NCI-H510A treated with DMSO at 0.1 percent for 48 hours (cell line): ENCODE results near the gene EPHB2.
"Not testable (repeated sequence)": the region's sequence is repeated elsewhere in the genome, so short reads cannot be mapped to it uniquely, and the experiment has no call there.

ENCODE experiments used
- DNase-seq: peaks from one replicate; lab custom pipeline; 2025; lab: John Stamatoyannopoulos, UW

The EPHB2 gene

DNA sequence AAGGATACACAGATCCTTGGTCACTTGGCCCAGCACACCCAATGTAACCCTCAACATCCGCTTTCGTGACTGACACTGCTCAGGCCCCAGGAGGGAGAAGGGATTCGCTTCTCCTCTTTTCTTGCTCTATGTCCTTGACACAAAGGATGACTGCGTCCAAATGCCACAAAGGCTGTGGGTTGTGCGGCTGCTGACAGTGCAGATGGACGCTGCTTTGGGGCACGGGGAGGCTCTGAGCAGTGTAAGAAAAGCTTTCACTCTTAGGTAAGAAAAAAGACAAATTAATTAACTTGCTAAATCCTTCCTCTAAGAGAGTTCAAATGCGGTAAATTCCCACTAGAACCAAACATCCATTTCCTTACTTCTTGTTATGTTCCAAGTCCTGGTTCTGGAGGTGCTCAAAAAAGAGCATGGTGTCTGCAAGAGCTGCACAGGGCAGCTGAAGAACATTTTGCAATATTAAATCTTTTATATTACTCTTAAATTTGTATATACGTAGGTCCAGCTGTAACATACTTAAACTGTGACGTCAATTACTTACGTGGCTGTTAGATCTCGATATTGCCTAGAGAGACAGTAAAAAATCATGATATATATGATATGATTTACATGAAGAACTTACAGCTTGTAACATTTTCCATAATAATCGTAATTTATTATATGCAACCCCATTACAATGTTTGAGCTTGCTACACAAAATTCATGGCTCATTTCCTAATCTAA, 19.4 kb upstream of the EPHB2 start:
- no peak for DNase-seq

DNA sequence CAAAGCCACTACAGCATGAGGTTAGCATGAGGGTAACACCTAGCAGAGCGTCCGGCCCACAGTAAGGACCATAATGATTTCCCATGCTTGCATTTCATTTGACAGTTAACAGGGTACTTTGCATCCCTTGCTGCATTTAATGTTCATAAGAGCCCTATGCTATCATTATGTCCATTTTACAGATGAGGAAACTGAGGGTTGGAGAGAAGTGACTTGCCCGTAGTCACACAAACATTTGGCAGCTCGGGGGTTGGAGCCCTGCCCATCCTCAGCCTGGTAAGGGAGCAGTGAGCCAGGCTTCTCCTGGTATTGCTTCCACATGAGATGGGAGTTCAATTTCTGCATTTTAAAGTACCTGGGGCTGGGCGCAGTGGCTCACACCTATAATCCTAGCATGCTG, 16.5 kb upstream of the EPHB2 start:
- no peak for DNase-seq

DNA sequence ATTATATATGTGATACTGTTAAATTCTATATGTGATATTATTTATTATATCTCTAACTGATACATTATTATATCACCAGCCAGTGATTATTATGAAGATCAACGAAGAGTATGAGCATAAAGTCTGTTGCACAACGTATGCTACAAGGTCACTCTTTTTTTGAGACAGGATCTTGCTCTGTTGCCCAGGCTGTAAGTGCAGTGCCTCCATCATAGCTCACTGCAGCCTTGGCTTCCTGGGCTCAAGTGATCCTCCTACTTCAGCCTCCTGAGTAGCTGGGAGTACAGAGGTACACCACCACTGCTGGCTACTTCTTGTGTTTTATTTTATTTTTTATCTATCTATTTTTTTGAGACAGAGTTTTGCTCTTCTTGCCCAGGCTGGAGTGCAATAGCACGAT, 14.0 kb upstream of the EPHB2 start:
- DNase-seq = no peak

DNA sequence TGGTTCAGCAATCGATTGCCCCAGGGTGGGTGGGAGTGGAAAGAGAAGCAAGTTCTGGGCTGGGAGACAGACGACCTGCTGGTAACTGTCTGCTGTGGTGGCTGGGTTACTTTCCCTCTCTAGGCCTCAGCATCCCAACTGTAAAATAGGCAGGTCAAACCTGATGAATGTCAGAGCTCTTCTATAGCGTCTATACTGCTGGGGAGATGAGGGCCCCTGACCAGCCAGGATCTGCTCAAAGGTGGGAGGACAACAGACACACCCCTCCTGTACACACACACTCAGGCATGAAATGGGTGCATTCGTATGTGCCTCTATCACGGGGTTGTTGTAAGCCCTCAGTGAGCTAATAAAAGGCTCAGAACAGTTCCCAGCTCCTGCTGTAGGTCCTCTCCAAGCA, 12.7 kb upstream of the EPHB2 start:
- DNase-seq = no peak

DNA sequence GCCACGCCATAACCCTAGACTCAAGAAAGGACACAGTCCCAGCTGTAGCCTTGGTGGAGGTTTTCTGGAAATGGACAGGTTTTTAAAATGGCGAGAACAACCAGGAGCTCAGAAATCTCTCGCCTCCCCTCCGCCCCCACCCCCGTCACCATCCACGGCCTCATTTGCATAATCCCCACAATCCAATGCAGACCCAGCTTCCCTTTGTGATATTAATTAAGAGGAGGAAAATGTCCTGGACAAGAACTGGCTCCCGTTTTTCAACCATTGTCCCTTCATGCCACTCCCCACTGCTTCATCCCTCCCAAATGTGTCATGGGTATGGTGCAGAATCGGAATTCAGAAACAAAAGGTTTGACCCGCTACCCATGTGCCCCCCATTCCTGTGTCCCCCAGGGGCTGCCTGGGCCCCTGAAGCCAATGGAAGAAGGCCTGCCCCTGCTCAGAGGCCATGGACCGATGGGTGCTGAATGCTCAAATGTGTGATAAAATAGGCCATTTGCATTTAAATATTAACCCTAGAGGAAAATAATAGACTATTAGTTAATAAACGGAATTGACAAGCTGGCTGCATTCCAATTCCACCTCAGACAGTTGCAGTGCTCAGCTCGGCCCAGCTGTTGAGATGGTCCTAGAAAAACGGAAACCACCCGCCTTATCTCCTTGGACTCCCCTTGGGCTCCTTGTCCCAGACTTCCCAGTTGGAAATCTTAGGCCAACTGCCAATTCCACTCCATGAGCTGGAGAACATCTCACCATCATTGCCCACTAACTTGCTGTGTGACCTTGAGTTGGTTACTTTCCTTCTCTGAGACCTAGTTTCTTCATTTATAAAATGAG, 10.7 kb upstream of the EPHB2 start:
- DNase-seq = no peak

DNA sequence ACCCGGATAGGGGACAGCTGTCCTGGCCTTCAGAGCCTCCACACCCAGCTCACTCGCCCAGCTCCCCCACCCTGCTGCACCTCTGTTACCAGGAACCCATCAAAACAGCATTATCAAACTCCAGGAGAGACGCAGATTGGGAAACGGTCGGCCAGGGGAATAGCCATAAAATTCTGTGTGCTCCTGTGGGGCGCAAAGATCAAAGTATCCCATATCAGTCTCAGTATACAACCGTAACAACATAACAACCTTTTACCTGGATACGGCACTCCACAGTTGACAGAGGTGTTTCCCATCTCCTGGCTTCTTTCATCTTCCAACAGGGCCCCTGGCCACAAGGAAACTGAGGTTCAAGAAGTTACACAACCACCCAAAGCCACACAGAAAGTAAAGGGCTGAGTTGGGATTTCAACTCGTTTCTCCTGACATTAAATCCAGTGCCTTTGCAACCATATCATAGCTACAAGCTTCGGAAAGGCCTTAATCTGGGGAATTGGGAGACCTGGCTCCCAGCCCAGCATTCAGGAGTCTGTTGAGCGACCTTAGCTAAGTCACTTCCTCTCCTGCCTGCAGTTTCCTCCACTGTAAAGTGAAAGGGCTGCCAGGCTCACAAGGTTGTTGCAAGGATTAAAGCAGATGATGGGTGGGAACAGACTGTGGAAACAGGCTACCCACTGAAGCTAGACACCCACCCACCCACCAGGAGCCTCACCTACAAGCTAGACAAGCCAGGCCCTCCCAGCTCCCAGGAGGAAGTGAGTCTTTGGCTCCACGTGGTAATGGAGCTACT, 8.1 kb upstream of the EPHB2 start:
- no peak for DNase-seq

DNA sequence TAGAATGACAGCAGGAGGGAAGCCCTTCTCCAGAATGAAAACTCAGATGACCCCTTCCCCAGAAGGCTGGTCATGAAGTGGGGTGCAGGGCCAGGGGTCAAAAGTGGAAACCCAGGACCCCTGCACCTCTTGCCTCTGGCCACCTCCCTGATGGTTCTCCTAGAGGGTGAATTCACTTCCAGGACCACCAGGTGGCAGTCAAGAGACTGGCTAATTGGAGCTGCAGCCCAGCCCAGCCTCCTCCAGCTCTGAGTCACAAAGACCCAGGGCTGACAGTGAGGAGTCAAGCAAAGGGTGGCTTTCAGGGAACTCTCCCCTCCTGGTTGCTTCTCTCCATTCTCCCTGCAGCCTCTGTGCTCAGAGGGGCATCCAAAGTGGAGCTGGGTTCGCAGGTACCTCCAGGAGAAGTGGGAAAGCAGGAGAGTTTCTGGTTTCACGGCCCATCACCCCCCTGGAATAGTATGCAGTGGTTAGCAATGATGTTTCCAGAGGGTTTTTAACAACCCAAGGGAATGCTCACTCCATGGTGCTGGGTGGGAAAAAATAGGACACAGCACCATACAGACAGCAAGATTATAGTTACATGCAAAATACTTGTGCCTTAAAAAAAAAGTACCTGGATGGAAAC, 6.1 kb upstream of the EPHB2 start:
- peak; percentile 49 for DNase-seq

DNA sequence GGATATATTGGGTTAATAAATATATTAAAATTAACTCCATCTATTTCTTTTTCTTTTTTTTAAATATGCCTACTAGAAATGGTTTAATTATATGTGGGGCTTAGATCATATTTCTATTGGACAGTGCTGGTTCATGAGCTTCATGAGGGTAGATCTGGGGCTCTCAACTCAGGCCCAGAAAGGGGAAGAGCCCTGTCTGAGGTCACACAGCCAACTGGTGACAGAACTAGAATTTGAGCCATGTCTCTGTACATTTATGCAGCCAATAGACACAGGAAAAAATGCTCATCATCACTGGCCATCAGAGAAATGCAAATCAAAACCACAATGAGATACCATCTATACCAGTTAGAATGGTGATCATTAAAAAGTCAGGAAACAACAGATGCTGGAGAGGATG, 5.1 kb upstream of the EPHB2 start:
- no peak for DNase-seq

DNA sequence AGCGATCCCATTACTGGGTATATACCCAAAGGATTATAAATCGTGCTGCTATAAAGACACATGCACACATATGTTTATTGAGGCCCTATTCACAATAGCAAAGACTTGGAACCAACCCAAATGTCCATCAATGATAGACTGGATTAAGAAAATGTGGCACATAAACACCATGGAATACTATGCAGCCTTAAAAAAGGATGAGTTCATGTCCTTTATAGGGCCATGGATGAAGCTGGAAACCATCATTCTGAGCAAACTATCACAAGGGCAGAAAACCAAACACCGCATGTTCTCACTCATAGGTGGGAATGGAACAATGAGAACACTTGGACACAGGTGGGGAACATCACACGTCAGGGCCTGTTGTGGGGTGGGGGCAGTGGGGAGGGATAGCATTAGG, 4.5 kb upstream of the EPHB2 start:
- not testable (repeated sequence) for DNase-seq

DNA sequence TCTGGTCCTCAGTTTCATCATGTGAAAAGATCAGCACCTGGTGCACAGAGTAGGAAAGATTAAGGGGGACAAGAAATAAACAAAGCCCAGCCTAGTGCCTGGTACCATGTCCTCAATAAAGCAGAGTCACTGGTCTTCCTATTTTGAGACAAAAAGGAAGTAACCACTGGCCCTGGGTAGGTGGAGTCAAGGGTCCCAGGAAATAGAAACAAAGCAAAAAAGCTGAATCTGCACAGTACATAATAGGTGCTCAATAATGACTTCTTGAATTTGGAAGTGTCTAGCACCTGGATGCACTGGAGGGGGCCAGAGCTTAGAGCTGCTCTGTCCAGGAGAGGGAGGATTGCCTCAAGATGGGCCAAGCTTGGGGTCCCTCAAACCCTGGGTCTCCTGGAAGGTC, 1.9 kb upstream of the EPHB2 start:
- DNase-seq = no peak

DNA sequence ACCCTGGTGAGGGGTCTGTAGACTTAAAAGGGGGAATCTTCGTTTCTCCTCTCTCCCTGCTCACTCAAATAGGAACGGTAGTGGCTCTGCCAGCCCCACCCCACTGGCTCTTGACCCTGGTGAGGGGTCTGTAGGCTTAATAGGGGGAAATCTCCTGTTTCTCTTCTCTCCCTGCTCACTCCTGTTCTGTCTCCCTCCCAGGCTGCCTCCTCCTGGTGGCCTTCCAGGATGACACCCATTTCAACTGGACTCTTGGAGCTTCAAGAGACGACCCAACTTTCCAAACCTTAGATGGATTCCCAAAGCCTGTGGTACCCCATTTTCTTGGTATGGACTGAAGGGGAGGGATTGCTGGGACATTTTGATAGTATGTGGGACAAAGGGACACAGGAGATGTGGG, 1.4 kb upstream of the EPHB2 start:
- no peak for DNase-seq

DNA sequence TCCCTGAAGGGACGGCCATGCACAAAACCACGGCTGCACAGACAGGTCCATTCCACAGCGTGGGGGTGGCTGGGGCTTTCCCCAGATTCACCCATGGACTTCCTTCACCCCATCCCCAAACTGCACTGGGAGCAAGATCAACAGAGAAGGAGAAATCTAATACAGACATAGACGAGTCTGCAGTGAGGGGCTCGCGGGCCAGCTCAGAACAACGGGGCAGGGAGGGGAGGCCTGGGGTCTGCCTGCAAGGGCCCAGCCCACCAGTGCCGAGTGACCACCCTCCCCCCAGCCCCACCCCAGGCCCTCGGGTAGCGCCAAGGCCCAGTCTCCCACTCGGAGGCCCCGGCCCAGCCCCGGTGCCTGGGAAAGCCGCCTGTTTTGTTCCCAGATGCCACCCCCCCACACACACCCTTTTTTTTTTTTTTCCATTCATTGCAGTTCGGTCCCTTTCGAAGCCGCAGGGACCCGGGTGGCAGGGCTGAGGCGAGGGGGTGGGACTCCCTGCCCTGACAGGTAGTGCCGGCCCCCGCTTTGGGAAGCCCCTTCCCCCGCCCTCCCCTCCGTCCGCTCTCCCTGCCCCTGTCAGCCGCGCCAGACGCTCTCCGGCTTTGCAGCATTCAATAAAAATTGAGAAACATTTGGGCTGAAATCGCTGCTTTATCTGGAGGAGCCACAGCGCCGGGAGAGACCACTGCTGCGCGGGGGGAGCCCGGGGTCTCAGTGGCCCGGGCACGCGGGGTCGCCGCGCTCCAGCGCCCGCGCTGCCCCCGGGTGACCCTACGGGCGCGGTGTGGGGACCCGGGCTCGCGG, 543 bp upstream of the EPHB2 start:
- DNase-seq = no peak

DNA sequence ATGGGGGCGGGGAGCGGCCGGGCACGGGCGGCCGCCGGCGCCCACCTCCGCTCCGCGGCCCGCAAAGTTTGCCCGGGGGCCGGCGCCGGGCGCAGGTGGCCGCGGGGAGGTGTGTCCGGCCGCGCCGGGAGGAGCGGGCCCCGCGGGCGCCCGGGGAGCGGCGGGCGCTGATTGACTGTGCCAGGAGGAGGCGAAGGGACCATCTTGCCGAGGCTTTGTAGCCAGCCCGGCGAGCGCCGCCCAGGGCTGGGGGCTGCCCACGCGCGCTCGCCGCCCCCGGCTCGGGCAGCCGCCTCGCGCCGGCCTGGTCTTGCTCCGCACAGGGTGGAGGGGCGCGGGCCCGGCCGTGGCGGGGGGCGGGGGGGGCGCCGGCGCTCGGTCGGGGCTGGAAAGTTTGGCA, 432 bp downstream of the EPHB2 start:
- DNase-seq = no peak

DNA sequence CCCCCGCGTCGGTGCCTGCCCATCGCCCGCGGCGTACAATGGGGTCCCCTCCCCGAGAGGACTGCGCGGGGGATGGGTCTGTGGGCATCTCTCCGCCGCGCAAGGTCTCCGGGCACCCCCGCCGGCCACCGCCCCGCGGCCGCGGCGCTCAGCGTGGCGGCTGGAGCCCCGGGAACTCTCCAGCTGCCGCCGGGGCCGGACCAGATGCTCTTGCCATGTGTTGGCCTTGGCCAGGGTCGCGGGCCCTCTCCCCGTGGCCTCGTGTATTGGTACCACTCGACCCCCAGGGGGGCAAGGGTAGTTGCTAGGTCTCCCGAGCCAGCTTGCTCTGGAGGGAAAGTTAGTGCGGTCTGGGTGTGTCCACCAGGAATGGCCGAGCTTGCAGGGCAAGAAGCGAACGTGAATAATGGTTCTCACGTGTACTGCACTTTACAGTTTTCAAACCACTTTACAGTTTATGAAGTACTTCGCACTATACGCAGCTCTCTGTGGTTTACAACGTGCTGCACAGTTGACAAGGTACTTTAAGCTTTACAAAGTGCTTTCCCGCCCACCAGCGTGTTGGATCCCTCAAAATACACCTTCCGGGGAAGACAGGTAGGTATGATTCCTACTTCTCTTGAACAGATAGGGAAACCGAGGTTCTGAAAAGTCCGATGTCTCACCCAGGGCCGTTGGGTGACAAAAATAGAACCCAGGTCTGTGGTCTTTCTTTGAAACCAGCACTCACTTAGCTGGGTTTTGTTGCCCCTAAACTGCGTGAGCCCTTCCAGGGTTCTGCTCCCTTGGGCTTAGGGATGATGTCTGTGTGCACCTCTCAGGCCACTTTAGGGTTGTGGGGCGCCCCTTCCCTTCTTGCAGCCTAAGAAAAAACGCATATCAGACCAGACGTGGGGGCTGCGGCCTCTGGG, 1.2 kb downstream of the EPHB2 start:
- DNase-seq = peak; percentile 19

DNA sequence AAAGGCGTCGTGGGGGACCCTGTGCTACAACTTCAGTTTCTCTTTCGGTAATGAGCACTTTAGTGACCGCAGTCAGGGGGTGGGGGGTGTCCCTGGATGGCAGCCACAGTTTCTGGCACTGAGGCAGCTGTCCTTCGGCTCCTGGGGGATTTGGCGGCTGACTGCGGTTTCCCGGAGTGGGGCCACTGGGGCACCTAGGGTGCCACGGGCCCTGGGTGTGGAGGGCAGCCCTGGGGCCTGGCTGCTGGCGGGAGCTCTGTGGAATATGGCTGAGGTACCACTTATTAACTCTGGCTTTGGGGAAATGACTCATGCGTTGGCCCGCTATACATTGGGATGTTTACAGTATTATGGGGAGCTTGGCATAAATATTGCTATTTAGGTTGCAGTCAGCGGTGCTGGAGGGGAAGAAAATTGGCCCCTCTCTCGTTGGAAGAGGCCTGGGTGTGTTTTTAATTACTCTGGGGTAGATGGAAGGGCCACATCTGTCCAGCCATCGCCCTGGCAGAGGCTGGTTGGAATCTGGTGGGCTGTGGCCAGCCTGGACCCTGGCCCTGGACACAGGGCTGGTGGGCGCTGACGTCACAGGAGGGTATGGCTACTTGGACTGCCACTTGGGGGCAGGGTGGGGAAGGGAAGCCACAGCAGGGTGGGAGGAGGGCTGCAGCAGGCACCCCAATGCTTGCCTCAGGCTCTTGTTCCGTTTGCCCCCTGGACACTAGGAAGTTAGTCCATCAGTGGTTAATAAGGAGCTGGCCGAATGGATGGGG, 2.0 kb downstream of the EPHB2 start:
- no peak for DNase-seq

DNA sequence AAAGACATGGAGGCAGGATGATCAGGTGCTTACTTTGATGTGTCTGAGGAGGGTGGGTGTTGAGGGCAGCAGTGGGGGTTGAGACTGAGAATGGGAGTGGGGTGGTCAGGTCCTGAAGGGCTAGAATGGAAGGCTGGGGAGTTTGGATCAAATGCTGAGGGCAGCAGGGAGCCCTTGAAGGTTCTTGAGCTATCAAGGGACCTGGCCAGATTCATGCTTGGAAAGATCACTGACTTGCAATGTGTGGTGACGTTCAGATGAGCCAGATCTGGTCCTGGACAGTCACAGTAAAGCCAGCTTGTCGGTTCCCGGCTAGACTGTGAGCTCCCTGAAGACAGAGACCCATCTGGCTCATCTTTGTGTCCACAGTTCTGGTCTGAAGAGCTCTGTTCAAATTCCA, 3.8 kb downstream of the EPHB2 start:
- DNase-seq = no peak

DNA sequence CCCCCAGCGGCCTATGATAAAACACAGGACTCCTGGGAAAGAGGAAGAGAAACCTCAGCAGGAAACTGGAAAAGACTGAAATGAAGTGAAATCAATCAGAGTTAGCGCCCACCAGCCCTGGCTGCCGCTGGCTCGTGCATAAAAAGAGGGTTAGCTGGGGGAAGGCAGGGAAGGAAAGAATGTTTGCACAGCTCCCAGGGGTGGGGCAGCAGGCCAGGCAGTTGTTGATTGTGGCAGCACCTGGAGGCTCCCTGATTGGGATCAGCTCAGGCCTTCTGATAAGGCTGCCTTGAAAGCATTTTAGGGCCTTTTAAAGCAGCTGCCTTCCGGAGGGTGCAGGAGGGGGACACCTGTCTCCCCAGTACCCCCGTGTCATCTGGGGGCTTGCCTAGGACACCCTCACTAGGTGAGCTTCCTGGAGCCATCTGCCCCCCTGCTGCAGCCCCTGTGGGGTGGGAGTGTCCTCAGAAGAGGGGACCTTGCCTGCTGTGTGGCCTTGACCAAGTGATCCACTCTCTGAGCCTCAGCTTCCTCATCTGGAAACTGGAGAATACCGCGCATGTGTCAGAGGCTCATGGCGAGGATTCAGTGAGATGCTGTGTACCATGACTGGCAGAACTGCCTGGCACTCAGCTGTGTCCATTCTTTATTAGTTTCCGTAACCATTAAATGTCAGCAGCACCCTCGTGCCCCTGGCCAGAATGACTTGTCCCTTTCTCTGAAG, 6.6 kb downstream of the EPHB2 start:
- peak; percentile 63 for DNase-seq

DNA sequence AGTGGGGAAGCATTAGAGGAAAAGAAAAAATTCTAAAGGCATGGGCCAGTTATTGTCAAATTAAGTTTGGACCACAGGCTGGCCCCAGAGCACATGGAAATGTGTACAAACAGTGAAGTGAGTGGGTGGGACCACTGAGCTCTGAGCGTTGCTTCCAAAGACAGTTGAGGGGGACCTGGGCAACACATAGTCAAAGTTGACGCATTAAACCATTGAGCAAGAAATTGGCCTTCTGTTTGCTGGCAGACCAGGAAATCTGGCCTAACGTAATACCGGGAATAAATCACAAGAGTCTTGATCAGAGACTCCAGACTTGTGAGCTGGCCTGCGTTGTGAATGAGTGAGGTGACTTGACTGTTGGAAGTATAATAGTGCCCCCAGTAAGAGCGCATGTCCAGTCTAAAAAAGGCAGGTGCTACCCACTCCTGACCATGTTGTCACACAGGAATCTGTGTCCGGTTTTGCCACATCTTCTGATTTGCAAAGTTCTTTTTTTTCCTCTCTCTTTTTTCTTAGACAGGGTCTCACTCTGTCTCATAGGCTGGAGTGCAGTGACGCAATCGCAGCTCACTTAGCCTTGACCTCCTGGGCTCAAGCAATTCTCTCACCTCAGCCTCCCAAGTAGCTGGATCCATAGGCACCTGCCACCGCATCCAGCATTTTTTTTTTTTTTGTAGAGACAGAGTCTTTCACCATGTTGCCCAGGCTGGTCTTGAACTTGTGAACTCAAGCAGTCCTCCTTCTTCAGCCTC, 10.7 kb downstream of the EPHB2 start:
- no peak for DNase-seq
